ENCODE data around the gene HNRNPA1. TPM values are rescaled to one million over a fixed set of nuclear protein-coding genes. Genes with fewer than 3 reads are reported as not detected.

HNRNPA1 gene
- total and polyA plus RNA-seq, 9 of the 15 experiments (the other 6 are each of a cell fraction or from before 2014, with no cell fraction given), result 1,166 to 2,703 (median 1,815) TPM

DNA sequence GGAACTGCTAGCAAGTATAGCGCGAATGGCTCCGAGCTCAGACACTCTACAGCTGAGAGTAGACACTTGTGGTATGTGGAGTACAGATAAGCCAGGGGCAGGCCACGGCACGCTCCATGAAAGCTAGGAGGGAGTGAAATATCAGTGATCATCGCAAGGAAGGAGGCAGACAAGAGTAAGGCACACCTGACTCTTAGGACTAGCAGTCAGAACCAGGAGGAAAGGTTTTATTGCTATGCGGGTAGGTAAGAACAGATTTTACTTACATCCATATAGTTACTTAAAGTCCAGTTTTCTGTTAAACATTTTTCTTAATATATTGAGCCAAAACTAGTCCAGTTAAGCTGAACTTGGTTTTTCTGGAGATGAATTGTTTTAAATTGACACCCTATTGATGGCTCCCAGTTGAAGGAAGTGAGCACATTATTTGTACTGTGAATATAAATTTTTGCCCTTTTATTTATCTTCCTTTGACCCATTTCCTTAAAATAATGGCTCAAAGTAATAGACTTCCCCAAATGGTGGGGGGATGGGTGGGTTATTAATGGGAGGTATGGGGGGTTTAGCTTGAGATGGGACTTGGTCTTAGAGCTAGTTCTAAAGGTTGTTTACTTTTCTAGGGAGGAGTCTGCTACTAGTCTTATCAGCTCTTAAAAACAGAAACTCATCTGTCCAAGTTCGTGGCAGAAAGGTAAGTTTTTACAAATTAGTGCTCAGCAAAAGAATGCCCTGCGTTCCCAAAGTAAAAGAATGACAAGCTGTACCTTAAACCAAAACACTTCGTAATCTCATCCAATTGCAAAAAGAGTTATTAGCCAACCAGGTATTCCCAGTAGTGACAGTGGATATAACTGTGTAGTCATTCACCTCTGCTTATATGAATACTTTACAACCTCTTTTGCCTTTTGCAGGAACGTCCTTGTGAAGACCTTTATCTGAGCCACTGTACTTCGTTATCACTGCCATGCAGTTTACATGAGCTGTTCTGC is 5.8 kb downstream of the HNRNPA1 start (continued):
- TF ChIP-seq NFATC3 (IDR thresholded peaks at IDR 0.05) (peak; percentile 46; the same call in 1 of the 2 replicates), SRSF1 (IDR thresholded peaks at IDR 0.05; ENCODE audit: low read depth, low read length) (no peak), ZNF280B (CRISPR knock-in tag; IDR thresholded peaks at IDR 0.05) (0 out of 2 replicates have a peak, but pooled peaks have one; percentile 9), SRSF9 (IDR thresholded peaks at IDR 0.05; ENCODE audit: borderline replicate concordance, low read depth, low read length) (no peak), JUND (IDR thresholded peaks at IDR 0.05; ENCODE audit: borderline replicate concordance, low read depth, low read length) (0 out of 2 replicates have a peak, but pooled peaks have one; percentile 30), JUND (tag; IDR thresholded peaks at IDR 0.05; ENCODE audit: borderline replicate concordance, low read depth, low read length) (peak; percentile 57; the same call in 1 of the 3 replicates), CREB3 (tag; conservative IDR thresholded peaks at IDR 0.05; ENCODE audit: low read depth) (no peak), CHAMP1 (IDR thresholded peaks at IDR 0.05) (no peak), SMARCB1 (IDR thresholded peaks at IDR 0.05; ENCODE audit: insufficient read length, low read depth) (no peak), ZFPM2 (CRISPR knock-in tag; IDR thresholded peaks at IDR 0.05) (no peak), MEIS2 (IDR thresholded peaks at IDR 0.05; ENCODE audit: partially characterized antibody) (peak; percentile 37), ARID1B (IDR thresholded peaks at IDR 0.05) (peak; percentile 84), C11orf30 (IDR thresholded peaks at IDR 0.05; ENCODE audit: low read depth) (no peak), MTA2 (IDR thresholded peaks at IDR 0.05; ENCODE audit: low read depth) (no peak; the same call in none of the 2 replicates), NR0B1 (IDR thresholded peaks at IDR 0.05; ENCODE audit: partially characterized antibody) (no peak), ZNF3 (CRISPR knock-in tag; IDR thresholded peaks at IDR 0.05) (no peak), CHD4 (IDR thresholded peaks at IDR 0.05; ENCODE audit: insufficient read depth, insufficient replicate concordance, low read depth, low read length, poor library complexity, severe bottlenecking) (peak; percentile 58), ELF1 (tag; IDR thresholded peaks at IDR 0.05) (no peak)
- TF ChIP-seq, protein P1, sequence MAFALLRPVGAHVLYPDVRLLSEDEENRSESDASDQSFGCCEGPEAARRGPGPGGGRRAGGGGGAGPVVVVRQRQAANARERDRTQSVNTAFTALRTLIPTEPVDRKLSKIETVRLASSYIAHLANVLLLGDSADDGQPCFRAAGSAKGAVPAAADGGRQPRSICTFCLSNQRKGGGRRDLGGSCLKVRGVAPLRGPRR (CRISPR knock-in tag; IDR thresholded peaks at IDR 0.05), result no peak

All from K562 (cell line).